HEK293 (cell line): ENCODE data around the gene ATRNL1.

Source experiments
- AEBP2 ChIP-seq: fragments of 450-650 bp; formaldehyde crosslinking; IDR thresholded peaks from 2 replicates; pipeline ENCODE4 v1.5.1; 2016; ENCODE audit warnings: missing biosample characterization, missing genetic modification characterization, borderline replicate concordance
- ATF2 ChIP-seq: fragments of 450-650 bp; formaldehyde crosslinking; IDR thresholded peaks from 2 replicates; pipeline ENCODE4 v1.5.1; 2016; ENCODE audit warnings: missing biosample characterization, missing genetic modification characterization, low read depth
- BCL6B ChIP-seq: fragments of 450-650 bp; formaldehyde crosslinking; IDR thresholded peaks from 2 replicates; pipeline ENCODE4 v1.5.1; 2017; ENCODE audit warnings: missing biosample characterization, missing genetic modification characterization
- ELK4 ChIP-seq: IDR thresholded peaks from 2 replicates; pipeline ENCODE4 v1.6.1; 2011; ENCODE audit warnings: mild to moderate bottlenecking, low read depth, low read length, borderline replicate concordance
- HIC1 ChIP-seq: fragments of 450-650 bp; formaldehyde crosslinking; IDR thresholded peaks from 2 replicates; pipeline ENCODE4 v1.5.1; 2016; ENCODE audit warnings: missing biosample characterization, missing genetic modification characterization
- KLF10 ChIP-seq: fragments of 450-650 bp; IDR thresholded peaks from 2 replicates; pipeline ENCODE4 v1.5.1; 2018; ENCODE audit warnings: missing biosample characterization, mild to moderate bottlenecking, missing genetic modification characterization
- PRDM6 ChIP-seq: fragments of 450-650 bp; formaldehyde crosslinking; IDR thresholded peaks from 2 replicates; pipeline ENCODE4 v1.5.1; 2017; ENCODE audit warnings: missing biosample characterization, missing genetic modification characterization
- REST ChIP-seq: fragments of 450-650 bp; formaldehyde crosslinking; IDR thresholded peaks from 2 replicates; pipeline ENCODE4 v1.5.1; 2016; ENCODE audit warnings: missing biosample characterization, missing genetic modification characterization
- WT1 ChIP-seq: fragments of 450-650 bp; formaldehyde crosslinking; IDR thresholded peaks from 2 replicates; pipeline ENCODE4 v1.5.1; 2016; ENCODE audit warnings: missing biosample characterization, missing genetic modification characterization
- ZBTB26 ChIP-seq: fragments of 450-650 bp; formaldehyde crosslinking; optimal IDR thresholded peaks from 2 replicates; pipeline ENCODE3; 2016; ENCODE audit warnings: missing biosample characterization, mild to moderate bottlenecking, missing genetic modification characterization
- ZNF114 ChIP-seq: fragments of 450-650 bp; formaldehyde crosslinking; IDR thresholded peaks from 2 replicates; pipeline ENCODE4 v1.5.0; 2017; ENCODE audit warnings: missing biosample characterization, missing genetic modification characterization
- ZNF148 ChIP-seq: fragments of 450-650 bp; formaldehyde crosslinking; IDR thresholded peaks from 2 replicates; pipeline ENCODE4 v1.5.0; 2017; ENCODE audit warnings: missing biosample characterization, missing genetic modification characterization, borderline replicate concordance
- ZNF169 ChIP-seq: fragments of 450-650 bp; formaldehyde crosslinking; IDR thresholded peaks from 2 replicates; pipeline ENCODE4 v1.5.1; 2016; ENCODE audit warnings: missing biosample characterization, missing genetic modification characterization
- ZNF23 ChIP-seq: fragments of 450-650 bp; formaldehyde crosslinking; IDR thresholded peaks from 2 replicates; pipeline ENCODE4 v1.5.1; 2016; ENCODE audit warnings: missing biosample characterization, missing genetic modification characterization, borderline replicate concordance
- ZNF37A ChIP-seq: fragments of 450-650 bp; IDR thresholded peaks from 2 replicates; pipeline ENCODE4 v1.5.1; 2018; ENCODE audit warnings: missing biosample characterization, missing genetic modification characterization
- ZNF501 ChIP-seq: fragments of 450-650 bp; formaldehyde crosslinking; IDR thresholded peaks from 2 replicates; pipeline ENCODE4 v1.5.1; 2016; ENCODE audit warnings: missing biosample characterization, missing genetic modification characterization
- ZNF544 ChIP-seq: fragments of 450-650 bp; formaldehyde crosslinking; IDR thresholded peaks from 2 replicates; pipeline ENCODE4 v1.5.0; 2017; ENCODE audit warnings: missing biosample characterization, missing genetic modification characterization
- ZNF555 ChIP-seq: fragments of 450-650 bp; formaldehyde crosslinking; conservative IDR thresholded peaks from 2 replicates; pipeline ENCODE4 v1.5.1; 2017; ENCODE audit warnings: missing biosample characterization, mild to moderate bottlenecking, missing genetic modification characterization, inconsistent platforms
- ZNF629 ChIP-seq: fragments of 450-650 bp; formaldehyde crosslinking; IDR thresholded peaks from 2 replicates; pipeline ENCODE4 v1.5.1; 2017; ENCODE audit warnings: missing biosample characterization, missing genetic modification characterization
- ZNF658 ChIP-seq: fragments of 450-650 bp; formaldehyde crosslinking; IDR thresholded peaks from 2 replicates; pipeline ENCODE4; 2016; ENCODE audit warnings: missing biosample characterization, missing genetic modification characterization
- ZNF664 ChIP-seq: fragments of 450-650 bp; formaldehyde crosslinking; IDR thresholded peaks from 2 replicates; pipeline ENCODE4 v1.5.1; 2016; ENCODE audit warnings: missing biosample characterization, missing genetic modification characterization

Gene ATRNL1

GRCh38 chr10:115092555-115093285 is 445 bp upstream of the ATRNL1 start (continued):
- no peak for TF ChIP-seq ZNF148 (tag by site-specific recombination)
- no peak for TF ChIP-seq REST (tag by site-specific recombination)
- TF ChIP-seq AEBP2 (tag by site-specific recombination): no peak
- no peak for TF ChIP-seq KLF10 (tag by site-specific recombination)
- TF ChIP-seq HIC1: no peak
- no peak for TF ChIP-seq WT1 (tag by site-specific recombination)
- no peak for TF ChIP-seq ZNF544
- no peak for TF ChIP-seq ZNF555 (tag by site-specific recombination)
- no peak for TF ChIP-seq BCL6B (tag by site-specific recombination)
- TF ChIP-seq ZNF23 (tag by site-specific recombination): no peak
- TF ChIP-seq ZNF501: no peak
- no peak for TF ChIP-seq ZNF114 (tag by site-specific recombination)
- TF ChIP-seq ZNF664: no peak
- no peak for TF ChIP-seq ZNF629 (tag by site-specific recombination)
- TF ChIP-seq ATF2 (tag by site-specific recombination): no peak
- TF ChIP-seq PRDM6 (tag by site-specific recombination): peak; percentile 42; the same call in 1 of the 2 replicates
- TF ChIP-seq ELK4: no peak
- no peak for TF ChIP-seq ZNF658 (tag by site-specific recombination)
- peak; percentile 64 for TF ChIP-seq ZBTB26 (tag by site-specific recombination)
- no peak for TF ChIP-seq ZNF37A (tag by site-specific recombination)
- no peak for TF ChIP-seq ZNF169
